GM19025 (cell line): ENCODE results near the gene METTL26.
A peak's percentile ranks its signal among the peaks of the same experiment; 100 is the strongest.

ENCODE experiments used
- ATAC-seq: cut with Tn5 transposase; IDR thresholded peaks from one replicate; pipeline ENCODE4 v1.9.1; 2021; ENCODE audit warnings: mild to moderate bottlenecking, low read depth, moderate library complexity; ENCODE audit not compliant: unreplicated experiment

Gene METTL26

GRCh38 chr16:660459-661183 lies 24.5 kb upstream of the METTL26 start:
- ATAC-seq: no peak

- no peak for ATAC-seq
Observed at GRCh38 chr16:660132-660458, 24.0 kb upstream of the METTL26 start.

GRCh38 chr16:659618-660017 lies 23.5 kb upstream of the METTL26 start:
- ATAC-seq: no peak

- no peak for ATAC-seq
Observed at GRCh38 chr16:658679-659571, 22.8 kb upstream of the METTL26 start.

GRCh38 chr16:657487-657886 lies 21.4 kb upstream of the METTL26 start:
- no peak for ATAC-seq

GRCh38 chr16:654034-654433 lies 17.9 kb upstream of the METTL26 start:
- ATAC-seq: no peak

- no peak for ATAC-seq
Observed at GRCh38 chr16:652454-653305, 16.6 kb upstream of the METTL26 start.

- no peak for ATAC-seq
Observed at GRCh38 chr16:651844-652243, 15.7 kb upstream of the METTL26 start.

- peak; percentile 8 for ATAC-seq
Observed at GRCh38 chr16:649631-650030, 13.5 kb upstream of the METTL26 start.

GRCh38 chr16:648781-649589 lies 12.9 kb upstream of the METTL26 start, which contains the start of gene WDR90:
WDR90 (plus strand) TSS chr16:649365; CDS start chr16:649417, 52 bp downstream.
- peak; percentile 81 for ATAC-seq

GRCh38 chr16:648071-648780 lies 12.1 kb upstream of the METTL26 start:
- ATAC-seq: no peak

GRCh38 chr16:647173-647902 lies 11.2 kb upstream of the METTL26 start:
- no peak for ATAC-seq

- no peak for ATAC-seq
Observed at GRCh38 chr16:646679-647172, 10.6 kb upstream of the METTL26 start.

GRCh38 chr16:645852-646678 lies 10.0 kb upstream of the METTL26 start:
- no peak for ATAC-seq

- no peak for ATAC-seq
Observed at GRCh38 chr16:644556-644955, 8.5 kb upstream of the METTL26 start.

- no peak for ATAC-seq
Observed at GRCh38 chr16:643050-643368, 6.9 kb upstream of the METTL26 start.

- peak; percentile 44 for ATAC-seq
Observed at GRCh38 chr16:642189-643049, 6.3 kb upstream of the METTL26 start.
